ENCODE results near the gene WDR4. TPM values are rescaled to one million over a fixed set of nuclear protein-coding genes. Genes with fewer than 3 reads are reported as not detected.

The WDR4 gene
- total and polyA plus RNA-seq, 10 of the 15 experiments (the other 5 are each of a cell fraction or from before 2014, with no cell fraction given) = 2.1 to 45.3 (median 18.7) TPM

GRCh38 chr21:42837421-42838211 is 41.7 kb downstream of the WDR4 start:
- TF ChIP-seq ZNF384 (IDR thresholded peaks at IDR 0.05; ENCODE audit: borderline replicate concordance, low read depth, low read length) (no peak), POLR2A (IDR thresholded peaks at IDR 0.05; ENCODE audit: low read depth, low read length) (peak; percentile 24), KAT2A (conservative IDR thresholded peaks at IDR 0.05; ENCODE audit: control insufficient read depth, low read depth, low read length) (no peak)
- Histone ChIP-seq H3K4me3 (no peak overlapping the region), H3K4me2 (ENCODE audit: control insufficient read depth, insufficient read depth) (no peak overlapping the region), H2AFZ (ENCODE audit: control insufficient read depth, low read depth, low read length) (no peak overlapping the region), H3K4me1 (ENCODE audit: control insufficient read depth, insufficient read depth, low read length) (peaks cover 3% of the 10 kb centered on the region), H3K27ac (ENCODE audit: control insufficient read depth, insufficient read depth) (no peak overlapping the region), H4K20me1 (ENCODE audit: control insufficient read depth, insufficient read depth) (no peaks in the 10 kb centered on the region; the same call in 1 of the 2 replicates), H3K27me3 (replicated peaks in 1 of 2; ENCODE audit: control insufficient read depth in 2 of 2, insufficient read depth in 2 of 2, low read length in 1 of 2) (no peaks in the 10 kb centered on the region), H3K79me2 (ENCODE audit: control insufficient read depth, insufficient read depth, low read length) (no peaks in the 10 kb centered on the region), H3K9ac (ENCODE audit: control insufficient read depth, insufficient read depth, low read length) (no peak overlapping the region), H3K9me3 (replicated peaks; ENCODE audit: control insufficient read depth, insufficient read depth, low read length) (no peaks in the 10 kb centered on the region), H3K36me3 (ENCODE audit: control insufficient read depth in 2 of 2, insufficient read depth in 2 of 2, low read length in 1 of 2) (peaks cover 14 to 26% of the 10 kb centered on the region in 2 experiments)
- intact Hi-C loops (cut with micrococcal nuclease; ENCODE audit: unreplicated experiment) = no loop called here
- FAIRE-seq (no peak), DNase-seq (ENCODE audit: low read depth, low spot score) (no peak), ATAC-seq (no peak)
- 89% methylated on average over 33 of the region's 42 CpGs for WGBS (ENCODE audit: insufficient coverage, insufficient replicate concordance, low lambda C conversion rate, missing lambda C conversion rate)
- ChIA-PET RAD21 (ENCODE audit: unreplicated experiment) (interaction anchor here (0.6 kb wide), 1 partner anchor 1657 kb away, joined by 3 read pairs; no protein-coding TSS in a partner anchor), SMC1A (ENCODE audit: uncharacterized antibody, unreplicated experiment) (no interaction called here), CTCF (no interaction called here), POLR2A (no interaction called here)
- in situ Hi-C loops (cut with MboI) = no loop called here
- no TSS peak for BruUV-seq (replicated peaks)

- Histone ChIP-seq H3K4me1 (ENCODE audit: control insufficient read depth, insufficient read depth, low read length) (peaks cover 3% of the 10 kb centered on the region), H3K9me3 (replicated peaks; ENCODE audit: control insufficient read depth, insufficient read depth, low read length) (no peaks in the 10 kb centered on the region), H3K27ac (ENCODE audit: control insufficient read depth, insufficient read depth) (no peak overlapping the region), H3K79me2 (ENCODE audit: control insufficient read depth, insufficient read depth, low read length) (no peaks in the 10 kb centered on the region), H3K27me3 (replicated peaks in 1 of 2; ENCODE audit: control insufficient read depth in 2 of 2, insufficient read depth in 2 of 2, low read length in 1 of 2) (no peaks in the 10 kb centered on the region), H3K4me2 (ENCODE audit: control insufficient read depth, insufficient read depth) (no peak overlapping the region), H3K4me3 (no peak overlapping the region), H3K36me3 (ENCODE audit: control insufficient read depth in 2 of 2, insufficient read depth in 2 of 2, low read length in 1 of 2) (peaks cover 12 to 23% of the 10 kb centered on the region in 2 experiments), H2AFZ (ENCODE audit: control insufficient read depth, low read depth, low read length) (no peak overlapping the region), H3K9ac (ENCODE audit: control insufficient read depth, insufficient read depth, low read length) (no peak overlapping the region), H4K20me1 (ENCODE audit: control insufficient read depth, insufficient read depth) (no peaks in the 10 kb centered on the region; the same call in 1 of the 2 replicates)
- FAIRE-seq = no peak
- BruUV-seq (replicated peaks) = no TSS peak
- in situ Hi-C loops (cut with MboI) (no loop called here), intact Hi-C loops (cut with micrococcal nuclease; ENCODE audit: unreplicated experiment) (no loop called here)
- CTCF ChIA-PET = interaction anchor here (1.0 kb wide), 1 partner anchor 244 kb away, joined by 4 read pairs; no protein-coding TSS in a partner anchor
- TF ChIP-seq RBBP5 (conservative IDR thresholded peaks at IDR 0.05) (no peak), WRNIP1 (IDR thresholded peaks at IDR 0.05; ENCODE audit: borderline replicate concordance, low read depth, low read length) (no peak), HDAC2 (IDR thresholded peaks at IDR 0.05) (no peak), NBN (IDR thresholded peaks at IDR 0.05) (no peak), NFXL1 (IDR thresholded peaks at IDR 0.05; ENCODE audit: borderline replicate concordance) (no peak), DPF2 (IDR thresholded peaks at IDR 0.05) (no peak), CHD2 (IDR thresholded peaks at IDR 0.05; ENCODE audit: borderline replicate concordance, low read depth, low read length) (no peak), CBX5 (IDR thresholded peaks at IDR 0.05; ENCODE audit: low read depth) (no peak), NR2F1 (conservative IDR thresholded peaks at IDR 0.05) (no peak), RAD21 (IDR thresholded peaks at IDR 0.05; ENCODE audit: insufficient read depth, low read depth, low read length) (no peak)
- no peak for DNase-seq (ENCODE audit: low read depth, low spot score)
- SMC1A ChIA-PET (ENCODE audit: uncharacterized antibody, unreplicated experiment) = no interaction called here
- POLR2A ChIA-PET = no interaction called here
- 55% methylated on average over 15 of the region's 15 CpGs for WGBS (ENCODE audit: insufficient coverage, insufficient replicate concordance, low lambda C conversion rate, missing lambda C conversion rate)
- no peak for ATAC-seq
- RAD21 ChIA-PET (ENCODE audit: unreplicated experiment) = no interaction called here
These were observed 42.5 kb downstream of the WDR4 start for GRCh38 chr21:42836767-42837301.
